BJ (cell line): ENCODE results near the gene SRSF2. TPM values are rescaled to one million over a fixed set of nuclear protein-coding genes. Genes with fewer than 3 reads are reported as not detected.

Experiments used
- CTCF ChIA-PET: fragments of 350-600 bp; formaldehyde crosslinking; extraction: SDS; loops from one replicate; lab custom pipeline; 2021; ENCODE audit warnings: antibody characterized with exemption, inconsistent platforms; lab: Yijun Ruan, JAX
- POLR2A ChIA-PET: fragments of 300-600 bp; sonication (Branson Sonifier 250); formaldehyde crosslinking; extraction: SDS; loops from one replicate; lab custom pipeline; 2021; ENCODE audit warnings: antibody characterized with exemption; lab: Charles Lee
- DNase-seq: peaks from one replicate; pipeline ENCODE4 v3.0.0-alpha.2; 2011; ENCODE audit warnings: low read depth
- H3K27me3 ChIP-seq: 2 replicates; pipeline ENCODE4 v1.6.0; 2011; ENCODE audit warnings: low read length; ENCODE audit not compliant: control insufficient read depth, insufficient read depth
- H3K36me3 ChIP-seq: 2 replicates; pipeline ENCODE4 v1.5.1; 2011; ENCODE audit warnings: low read length; ENCODE audit not compliant: control insufficient read depth, insufficient read depth
- H3K4me3 ChIP-seq: 2 replicates; pipeline ENCODE4 v1.5.1; 2011; ENCODE audit warnings: low read depth, mild to moderate bottlenecking, control low read depth, low read length
- polyA plus RNA-seq: library from polyadenylated mRNA; depleted of rRNA; stranded (reverse); fragments of >200 nt; gene quantifications from 2 replicates; pipeline ENCODE4 v1.2.3, GENCODE V29; 2011
- TF ChIP-seq, protein P1 (sequence below): IDR thresholded peaks from 2 replicates; pipeline ENCODE4 v1.5.1; 2011; ENCODE audit warnings: low read depth, mild to moderate bottlenecking, control low read depth, inconsistent platforms, low read length, moderate library complexity; ENCODE audit not compliant: insufficient read depth

The SRSF2 gene
- polyA plus RNA-seq, 1 experiment: 110 TPM

DNA sequence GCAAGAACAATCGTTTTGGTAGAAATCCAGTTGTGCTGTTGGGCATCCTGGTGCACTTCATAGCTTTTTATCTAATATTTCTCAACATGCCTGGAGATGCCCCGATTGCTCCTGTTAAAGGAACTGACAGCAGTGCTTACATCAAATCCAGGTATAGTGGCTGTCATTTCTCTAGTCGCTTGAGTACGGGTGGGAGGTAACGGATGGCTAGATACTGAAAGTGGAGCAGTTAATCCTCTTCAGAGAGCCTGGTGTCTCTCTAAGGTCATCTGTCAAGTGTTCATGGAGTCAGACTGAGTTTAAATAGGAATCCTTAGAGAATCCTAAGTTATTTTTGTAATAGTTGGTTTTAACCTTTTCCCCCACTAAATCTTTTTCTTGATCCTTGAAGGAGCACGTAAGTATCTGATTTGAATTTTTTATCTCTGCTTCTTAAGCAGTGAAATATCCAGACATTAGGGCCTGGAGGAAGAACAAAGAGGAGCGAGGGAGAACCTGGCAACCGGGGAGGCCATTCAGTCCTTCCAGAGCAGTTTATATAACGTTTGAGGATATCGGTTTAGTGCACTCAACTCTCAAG, 38.0 kb upstream of the SRSF2 start:
- no peak for DNase-seq
- Histone ChIP-seq H3K4me3 (no peak overlapping the region), H3K27me3 (no peaks in the 10 kb centered on the region), H3K36me3 (peaks cover 6% of the 10 kb centered on the region)
- TF ChIP-seq, protein P1, sequence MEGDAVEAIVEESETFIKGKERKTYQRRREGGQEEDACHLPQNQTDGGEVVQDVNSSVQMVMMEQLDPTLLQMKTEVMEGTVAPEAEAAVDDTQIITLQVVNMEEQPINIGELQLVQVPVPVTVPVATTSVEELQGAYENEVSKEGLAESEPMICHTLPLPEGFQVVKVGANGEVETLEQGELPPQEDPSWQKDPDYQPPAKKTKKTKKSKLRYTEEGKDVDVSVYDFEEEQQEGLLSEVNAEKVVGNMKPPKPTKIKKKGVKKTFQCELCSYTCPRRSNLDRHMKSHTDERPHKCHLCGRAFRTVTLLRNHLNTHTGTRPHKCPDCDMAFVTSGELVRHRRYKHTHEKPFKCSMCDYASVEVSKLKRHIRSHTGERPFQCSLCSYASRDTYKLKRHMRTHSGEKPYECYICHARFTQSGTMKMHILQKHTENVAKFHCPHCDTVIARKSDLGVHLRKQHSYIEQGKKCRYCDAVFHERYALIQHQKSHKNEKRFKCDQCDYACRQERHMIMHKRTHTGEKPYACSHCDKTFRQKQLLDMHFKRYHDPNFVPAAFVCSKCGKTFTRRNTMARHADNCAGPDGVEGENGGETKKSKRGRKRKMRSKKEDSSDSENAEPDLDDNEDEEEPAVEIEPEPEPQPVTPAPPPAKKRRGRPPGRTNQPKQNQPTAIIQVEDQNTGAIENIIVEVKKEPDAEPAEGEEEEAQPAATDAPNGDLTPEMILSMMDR: no peak
- ChIA-PET CTCF (no interaction called here), POLR2A (no interaction called here)

DNA sequence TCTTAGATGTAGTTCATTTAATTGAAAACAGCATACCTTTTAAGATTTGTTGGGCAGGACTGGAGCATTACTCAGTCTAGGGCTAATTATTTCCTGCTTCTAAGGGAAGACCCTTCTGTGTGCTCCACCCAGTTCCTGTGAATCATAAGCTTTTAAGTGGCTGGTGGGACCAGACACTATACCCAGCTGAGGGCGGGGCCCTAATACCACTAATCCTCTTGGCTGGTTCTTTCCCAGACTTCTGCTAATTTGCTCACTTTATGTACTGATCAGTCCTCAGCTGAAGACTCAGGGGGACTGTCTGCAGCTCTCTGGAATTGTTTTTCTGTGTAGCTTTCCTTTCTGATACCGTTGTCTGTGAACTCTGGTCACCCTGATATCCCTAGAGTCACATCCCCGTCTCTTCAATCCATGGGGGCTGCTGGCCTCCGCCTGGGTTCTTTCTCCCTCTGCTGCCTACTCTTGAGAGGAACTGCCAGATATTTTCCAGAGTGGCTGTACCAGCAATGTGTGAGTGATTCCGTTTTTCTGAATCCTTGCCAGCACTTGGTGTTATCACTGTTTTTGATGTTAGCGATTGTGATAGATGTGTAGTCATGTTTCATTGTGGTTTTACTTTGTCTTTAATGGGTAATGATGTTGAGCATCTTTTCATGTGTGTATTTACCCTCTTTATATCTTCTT, 35.9 kb upstream of the SRSF2 start:
- H3K36me3 ChIP-seq: peaks cover 2% of the 10 kb centered on the region; the same call in 1 of the 2 replicates
- TF ChIP-seq, protein P1: no peak
- no peak overlapping the region; the same call in 1 of the 2 replicates for H3K4me3 ChIP-seq
- no peaks in the 10 kb centered on the region for H3K27me3 ChIP-seq
- ChIA-PET CTCF (interaction anchor here (1.0 kb wide), 2 partner anchors 15 to 283 kb away, joined by 3 read pairs; no protein-coding TSS in a partner anchor), POLR2A (interaction anchor here (0.6 kb wide), 1 partner anchor 107 kb away, joined by 4 read pairs; no protein-coding TSS in a partner anchor)
- peak; percentile 76 for DNase-seq

DNA sequence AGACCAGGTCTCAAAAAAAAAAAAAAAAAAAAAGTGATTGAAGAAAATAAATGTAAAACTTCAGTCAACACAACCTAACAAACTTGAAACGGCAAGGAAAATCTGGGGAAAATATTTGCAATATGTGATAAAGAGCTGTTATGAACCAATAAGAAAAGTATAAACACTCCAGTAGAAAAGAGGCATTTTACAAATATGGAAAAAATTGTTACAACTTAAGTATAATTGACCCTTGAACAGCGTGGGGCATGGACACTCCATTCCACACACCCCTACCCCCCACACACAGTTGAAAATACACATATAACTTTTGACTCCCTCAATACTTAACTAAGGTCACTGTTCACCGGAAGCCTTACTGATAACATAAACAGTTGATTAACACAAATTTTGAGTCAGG, 21.4 kb upstream of the SRSF2 start:
- no peak for DNase-seq
- no peaks in the 10 kb centered on the region for H3K36me3 ChIP-seq
- TF ChIP-seq, protein P1: no peak
- ChIA-PET CTCF (interaction anchor here (0.7 to 1.2 kb wide), 3 partner anchors 11 to 33 kb away, joined by 3 read pairs; no protein-coding TSS in a partner anchor), POLR2A (no interaction called here)
- H3K4me3 ChIP-seq: no peak overlapping the region
- H3K27me3 ChIP-seq: no peaks in the 10 kb centered on the region

DNA sequence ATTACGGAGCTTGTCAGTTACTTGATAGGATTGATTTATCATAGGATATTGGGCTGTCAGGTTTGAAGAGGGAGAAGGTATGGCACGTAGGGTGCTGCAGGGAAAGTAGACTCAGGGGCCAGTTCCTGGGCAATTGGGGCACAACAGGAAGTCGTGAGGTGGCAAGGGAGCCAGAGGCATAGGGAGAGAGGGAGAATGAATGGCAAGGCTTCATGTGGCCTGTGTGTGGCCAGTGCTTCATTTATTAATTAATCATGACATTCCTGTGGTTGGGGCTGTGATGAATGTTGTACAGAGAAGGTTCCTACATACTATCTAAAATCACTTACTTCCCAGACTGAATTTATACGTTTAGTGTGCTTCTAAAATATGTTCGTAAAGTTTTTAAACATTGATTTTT, 20.1 kb upstream of the SRSF2 start:
- TF ChIP-seq, protein P1: no peak
- no peak for DNase-seq
- POLR2A ChIA-PET: no interaction called here
- Histone ChIP-seq H3K4me3 (no peak overlapping the region), H3K27me3 (no peaks in the 10 kb centered on the region), H3K36me3 (no peaks in the 10 kb centered on the region; the same call in 1 of the 2 replicates)
- CTCF ChIA-PET: no interaction called here

DNA sequence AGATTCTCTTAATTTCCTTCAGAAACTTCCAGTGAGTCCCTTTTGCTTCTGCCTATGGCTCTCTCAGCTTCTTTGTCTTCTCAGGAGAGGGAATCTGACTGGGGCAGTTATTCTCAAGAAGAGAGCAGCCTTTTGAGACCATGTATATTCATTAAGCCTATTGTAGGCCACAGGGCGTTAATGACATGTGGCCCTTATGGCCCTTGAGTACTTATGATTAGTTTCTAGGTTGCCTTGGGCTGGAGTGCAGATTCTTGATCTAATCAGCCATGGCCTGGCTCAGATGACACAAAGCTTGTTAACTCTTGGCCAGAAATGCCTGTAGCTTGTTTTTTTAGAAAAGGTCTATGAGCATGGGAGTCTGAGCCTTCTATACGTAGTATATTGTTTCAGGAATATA, 18.2 kb upstream of the SRSF2 start:
- ChIA-PET CTCF (interaction anchor here (0.9 kb wide), 1 partner anchor 23 kb away, joined by 3 read pairs; no protein-coding TSS in a partner anchor), POLR2A (no interaction called here)
- no peaks in the 10 kb centered on the region for H3K27me3 ChIP-seq
- DNase-seq: no peak
- no peaks in the 10 kb centered on the region; the same call in 1 of the 2 replicates for H3K36me3 ChIP-seq
- TF ChIP-seq, protein P1: no peak
- H3K4me3 ChIP-seq: no peak overlapping the region
